IPS-11a (cell line): Measurements from ENCODE around the gene MCF2L2.
"Not testable (repeated sequence)": the region's sequence is repeated elsewhere in the genome, so short reads cannot be mapped to it uniquely, and the experiment has no call there.

Source experiments
- H3K4me3 ChIP-seq: one replicate; pipeline ENCODE4 v1.5.1; 2013; ENCODE audit warnings: low read depth, low read length, control low read depth

Gene MCF2L2

DNA sequence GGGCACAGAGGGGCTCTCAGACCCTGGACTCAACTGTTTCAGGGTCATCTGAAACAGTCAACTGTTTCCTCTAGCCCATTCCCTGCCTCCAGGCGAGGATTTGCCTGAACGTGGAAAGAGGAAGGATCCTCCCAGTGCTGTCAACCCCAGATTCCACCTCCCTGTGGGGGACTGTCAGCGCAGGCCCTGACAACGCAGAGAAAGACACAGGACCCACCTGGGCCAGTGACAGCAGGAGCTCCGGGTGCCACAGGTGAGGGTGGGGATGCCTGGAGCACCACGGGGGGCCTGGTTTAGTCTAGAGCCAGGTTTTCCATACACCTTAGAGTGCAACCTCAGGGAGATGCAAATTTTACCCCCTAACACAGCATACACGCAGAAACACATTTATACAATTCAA, 246.3 kb downstream of the MCF2L2 start:
- no peak overlapping the region for H3K4me3 ChIP-seq

DNA sequence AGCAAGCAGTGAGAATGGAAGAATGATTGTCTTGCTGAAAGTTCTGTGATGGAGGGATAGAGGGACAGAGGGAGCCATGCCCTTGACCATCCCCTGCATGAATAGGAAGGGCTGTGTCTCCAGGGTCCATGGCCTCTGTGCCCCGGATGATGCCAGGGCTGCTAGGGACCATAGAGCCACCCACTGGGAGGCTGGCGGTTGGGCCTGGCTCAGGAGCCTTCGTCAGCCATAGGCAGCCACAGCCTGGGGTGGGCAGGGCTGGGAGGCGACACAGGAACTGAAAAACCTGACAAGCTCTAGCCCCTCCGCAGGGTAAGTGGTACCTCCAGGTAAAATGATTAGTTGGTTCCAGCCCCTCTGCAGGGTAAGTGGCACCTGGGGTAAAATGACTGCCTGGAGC, 246.8 kb downstream of the MCF2L2 start:
- no peak overlapping the region for H3K4me3 ChIP-seq

DNA sequence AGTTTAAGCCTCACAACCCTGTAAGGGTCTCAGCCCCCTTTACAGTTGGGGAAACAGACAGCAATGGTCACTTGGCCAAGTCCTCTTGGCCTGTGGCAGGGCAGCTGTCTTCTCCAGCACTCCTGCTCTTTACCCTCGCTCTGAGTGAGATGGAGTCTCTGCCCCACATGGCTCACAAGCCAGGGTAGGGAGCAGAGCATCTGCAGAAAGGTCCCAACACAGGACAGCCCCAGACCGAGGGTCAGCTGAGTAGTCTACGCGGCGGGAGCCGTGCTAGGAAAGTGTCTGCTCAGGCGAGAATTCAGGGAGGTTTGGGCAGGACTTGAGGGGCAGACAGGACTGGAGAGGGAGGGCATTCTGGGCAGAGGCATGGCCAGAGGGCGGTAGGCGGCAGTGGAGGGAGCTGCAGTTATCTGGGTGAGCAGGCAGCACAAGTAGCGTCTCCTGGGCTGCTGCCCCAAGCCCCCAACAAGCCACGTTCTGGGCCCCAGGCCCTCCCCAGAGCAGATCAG, 247.6 kb downstream of the MCF2L2 start:
- no peak overlapping the region for H3K4me3 ChIP-seq

DNA sequence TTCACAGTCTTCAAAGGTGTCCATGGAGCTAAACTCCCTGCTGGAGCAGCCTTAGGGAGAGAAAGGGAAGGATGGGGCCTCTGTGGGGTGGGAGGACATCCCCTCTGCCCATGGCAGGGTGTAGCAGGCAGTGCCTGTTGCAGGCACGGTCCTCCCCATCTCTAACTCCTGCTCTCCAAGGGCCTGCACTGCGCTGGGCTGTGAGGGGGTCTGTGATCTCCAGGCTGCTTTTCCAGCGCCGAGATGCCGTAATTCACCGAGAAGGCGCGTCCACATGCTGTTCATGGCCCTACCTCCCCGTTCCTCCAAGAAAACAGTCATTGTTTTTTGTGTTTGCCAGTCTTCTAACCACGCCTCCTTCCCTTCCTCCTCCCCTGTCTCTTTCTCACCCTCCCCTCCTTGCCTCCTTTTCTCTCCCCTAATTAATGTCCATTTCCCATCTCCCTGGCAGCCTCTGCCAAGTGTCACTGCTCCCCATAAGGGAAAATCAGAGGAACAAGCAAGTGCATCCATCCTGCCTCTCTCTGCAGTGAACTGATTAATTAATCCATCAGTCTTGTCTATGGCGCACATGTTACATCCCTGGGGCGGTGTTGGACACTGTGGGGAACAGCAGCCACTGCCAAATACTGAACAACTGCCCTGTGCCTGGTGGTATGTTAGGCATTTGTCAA, 248.2 kb downstream of the MCF2L2 start:
- no peak overlapping the region for H3K4me3 ChIP-seq

DNA sequence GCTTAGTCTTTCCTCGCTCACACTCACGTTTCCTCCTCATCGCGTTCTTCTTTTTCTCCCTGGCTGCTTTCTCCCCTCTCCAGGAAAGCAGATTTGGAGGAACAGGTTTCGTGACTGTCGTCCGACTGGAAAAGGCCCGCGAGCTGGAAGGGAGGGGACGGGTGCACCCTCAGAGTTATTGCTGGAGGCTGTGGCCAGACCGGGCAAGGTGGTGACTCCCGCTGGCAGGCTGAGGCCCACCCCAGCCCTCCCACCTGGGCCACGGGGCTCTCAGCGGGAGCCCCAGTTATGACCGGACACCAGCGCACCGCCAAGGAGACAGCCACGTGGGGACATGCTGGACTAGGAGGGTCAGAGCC, 248.9 kb downstream of the MCF2L2 start:
- H3K4me3 ChIP-seq = peak overlapping the region; percentile 57

DNA sequence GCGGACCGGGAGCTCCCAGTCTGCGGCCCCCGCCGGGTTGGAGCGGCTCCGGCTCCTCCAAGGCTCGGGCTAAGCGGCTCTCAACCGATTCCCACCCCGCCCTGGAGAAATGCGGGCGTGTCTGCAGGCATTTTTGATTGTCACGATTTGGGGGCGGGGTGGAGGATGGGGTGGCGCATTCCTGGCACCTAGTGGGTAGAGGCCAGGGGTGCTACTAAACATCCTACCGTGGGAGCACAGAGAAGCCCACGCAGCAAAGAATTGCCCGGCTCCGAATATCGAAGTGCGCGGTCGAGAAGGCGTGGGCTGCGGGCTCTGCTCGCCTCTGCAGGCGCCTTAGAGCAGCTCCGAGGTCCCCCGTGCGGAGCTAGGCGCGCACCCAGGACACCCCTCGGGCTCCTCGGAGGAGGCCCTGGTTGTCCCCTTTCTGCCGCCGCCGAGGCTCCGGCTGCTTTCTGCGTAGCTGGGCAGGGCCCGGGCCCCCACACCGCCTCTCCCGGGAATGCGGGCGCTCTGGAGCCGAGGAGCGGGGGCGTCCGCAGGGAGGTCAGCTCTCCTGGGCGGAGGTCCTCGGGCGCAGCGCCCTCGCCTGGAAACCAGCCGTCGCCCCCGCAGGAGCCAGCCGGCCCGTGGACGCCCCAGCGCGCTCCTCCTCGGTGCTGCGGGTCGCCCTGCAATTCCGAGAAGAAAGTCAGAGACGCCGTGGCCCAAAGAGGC, 249.4 kb downstream of the MCF2L2 start:
- H3K4me3 ChIP-seq = peak overlapping the region; percentile 57

DNA sequence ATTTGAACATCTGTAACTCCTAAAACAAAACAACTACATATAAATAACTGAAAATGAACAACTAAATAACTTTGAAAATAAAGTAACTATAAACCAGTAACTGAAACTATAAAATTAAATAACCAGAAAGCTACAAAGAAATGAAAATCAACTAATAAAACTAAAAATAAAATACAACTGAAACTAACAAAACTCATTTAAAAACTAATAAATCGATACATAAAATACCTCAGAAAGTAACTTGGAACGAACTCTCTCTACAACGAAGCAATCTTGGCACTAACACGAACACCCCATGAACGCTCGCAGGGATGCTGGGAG, 249.9 kb downstream of the MCF2L2 start:
- peak overlapping the region; percentile 57 for H3K4me3 ChIP-seq

DNA sequence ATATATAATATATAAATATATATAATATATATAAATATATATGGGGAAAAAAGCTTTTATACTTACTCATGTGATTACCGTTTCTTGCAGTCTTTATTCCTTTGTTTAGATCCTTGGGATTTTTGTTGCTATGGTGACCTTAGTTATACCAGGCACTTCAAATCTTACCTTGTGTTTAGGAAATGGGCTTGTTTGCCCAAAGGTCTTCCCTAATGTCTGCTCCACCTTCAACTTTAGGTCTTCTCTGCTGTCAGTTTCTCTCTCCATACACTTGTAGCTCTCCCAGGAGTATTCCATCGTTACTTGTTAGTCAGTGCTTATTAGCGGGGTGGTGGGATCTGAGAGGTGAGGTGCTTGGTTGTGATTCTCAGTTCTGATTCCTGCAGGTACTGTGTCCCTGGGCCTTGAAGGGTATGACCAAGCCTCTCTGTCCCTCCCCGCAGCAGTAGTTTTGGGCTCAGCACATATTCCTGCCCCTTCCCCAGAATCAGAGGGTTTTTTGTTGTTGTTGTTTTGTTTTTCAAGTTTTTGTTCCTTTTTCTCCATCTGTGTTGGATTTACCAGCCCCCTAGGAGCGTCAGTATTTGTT, 256.3 kb downstream of the MCF2L2 start:
- no peak overlapping the region for H3K4me3 ChIP-seq

DNA sequence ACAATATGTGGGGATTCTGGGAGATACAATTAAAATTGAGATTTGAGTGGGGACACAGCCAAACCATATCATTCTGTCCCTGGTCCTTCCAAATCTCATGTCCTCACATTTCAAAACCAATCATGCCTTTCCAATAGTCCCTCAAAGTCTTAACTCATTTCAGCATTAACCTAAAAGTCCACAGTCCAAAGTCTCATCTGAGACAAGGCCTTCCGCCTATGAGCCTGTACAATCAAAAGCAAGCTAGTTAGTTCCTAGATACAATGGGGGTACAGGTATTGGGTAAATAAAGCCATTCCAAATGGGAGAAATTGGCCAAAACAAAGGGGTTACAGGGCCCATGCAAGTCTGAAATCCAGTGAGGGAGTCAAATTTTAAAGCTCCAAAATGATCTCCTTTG, 260.4 kb downstream of the MCF2L2 start:
- not testable (repeated sequence) for H3K4me3 ChIP-seq

- H3K4me3 ChIP-seq = no peak overlapping the region
Observed at GRCh38 chr3:183163563-183163962, 264.9 kb downstream of the MCF2L2 start.

- peak overlapping the region; percentile 53 for H3K4me3 ChIP-seq
Observed at GRCh38 chr3:183161552-183162336, 266.7 kb downstream of the MCF2L2 start.

DNA sequence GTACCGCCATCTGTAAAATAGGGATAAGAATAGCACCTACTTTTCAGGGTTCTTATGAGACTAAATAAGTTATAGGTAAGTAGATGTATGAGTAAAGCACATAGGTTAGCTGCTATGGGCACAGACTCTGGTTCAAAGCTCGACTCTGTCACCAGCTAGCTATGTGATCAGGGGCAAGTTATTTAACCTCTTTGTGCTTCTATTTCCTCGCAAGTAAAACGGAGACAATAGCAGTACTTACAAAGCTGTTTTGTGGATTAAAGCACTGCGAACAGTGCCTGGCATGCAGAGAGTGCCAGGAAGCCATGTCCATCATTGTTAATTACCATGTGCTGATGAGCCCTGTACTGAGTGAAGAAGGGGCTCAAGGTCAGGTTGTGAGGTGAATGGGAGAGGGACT, 267.8 kb downstream of the MCF2L2 start:
- H3K4me3 ChIP-seq = no peak overlapping the region

DNA sequence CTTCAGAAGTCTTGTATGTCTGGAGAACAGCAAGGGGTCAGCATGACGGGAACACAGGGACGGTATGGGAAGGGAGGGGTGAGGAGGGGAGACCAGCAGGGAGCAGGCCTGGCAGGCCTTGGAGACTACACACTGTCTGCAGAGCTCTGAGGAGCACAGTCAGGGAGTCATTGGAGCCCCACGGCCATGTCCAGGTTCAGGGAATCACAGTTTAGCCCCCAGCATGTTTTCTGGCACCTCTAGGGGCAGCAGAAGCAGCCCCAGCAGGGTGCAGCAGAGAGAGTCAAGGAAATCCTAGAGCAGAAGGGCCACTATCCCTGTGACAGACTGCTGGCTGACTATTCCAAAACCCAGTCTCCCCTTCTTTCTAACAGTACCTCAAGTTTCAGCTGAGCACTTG, 269.1 kb downstream of the MCF2L2 start:
- no peak overlapping the region for H3K4me3 ChIP-seq

- H3K4me3 ChIP-seq = no peak overlapping the region
Observed at GRCh38 chr3:183158551-183159006, 269.8 kb downstream of the MCF2L2 start.

DNA sequence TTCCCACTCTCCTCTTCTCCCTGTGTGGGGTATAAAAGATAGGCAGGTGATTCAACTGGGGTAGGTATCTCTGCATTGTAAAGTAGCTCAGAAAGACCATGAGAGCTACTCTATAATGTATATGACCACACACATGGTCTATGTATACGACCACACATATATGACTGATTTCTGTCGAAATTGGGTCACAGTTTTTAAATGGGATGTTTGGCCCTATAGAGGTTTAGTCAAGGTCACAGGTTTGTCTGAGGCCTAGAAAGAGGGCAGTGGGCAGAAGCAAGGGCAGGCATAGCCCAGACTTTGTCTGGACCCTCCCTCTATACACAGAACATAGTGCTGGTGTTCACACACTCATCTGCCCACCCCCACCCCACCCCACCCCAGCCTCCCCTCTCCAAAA, 270.3 kb downstream of the MCF2L2 start:
- no peak overlapping the region for H3K4me3 ChIP-seq

DNA sequence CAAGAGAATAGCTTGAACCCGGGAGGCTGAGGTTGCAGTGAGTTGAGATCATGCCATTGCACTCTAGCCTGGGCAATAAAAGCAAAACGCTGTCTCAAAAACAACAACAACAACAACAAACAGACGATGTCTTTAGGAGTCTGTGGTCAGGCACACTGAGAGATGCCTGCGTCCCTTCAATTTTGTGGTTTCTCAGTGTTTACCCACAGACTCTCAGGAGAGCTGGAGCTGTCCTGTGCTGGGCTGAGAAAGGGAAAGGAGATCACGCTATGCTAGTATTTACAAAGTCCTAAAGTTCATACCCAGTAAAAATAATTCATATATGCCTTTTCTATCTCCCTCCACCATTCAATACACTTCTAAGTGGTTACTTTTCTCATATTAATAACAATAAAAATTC, 272.2 kb downstream of the MCF2L2 start:
- no peak overlapping the region for H3K4me3 ChIP-seq

- no peak overlapping the region for H3K4me3 ChIP-seq
Observed at GRCh38 chr3:183155499-183155898, 272.9 kb downstream of the MCF2L2 start.

- H3K4me3 ChIP-seq = no peak overlapping the region
Observed at GRCh38 chr3:183153210-183153950, 275.0 kb downstream of the MCF2L2 start.

DNA sequence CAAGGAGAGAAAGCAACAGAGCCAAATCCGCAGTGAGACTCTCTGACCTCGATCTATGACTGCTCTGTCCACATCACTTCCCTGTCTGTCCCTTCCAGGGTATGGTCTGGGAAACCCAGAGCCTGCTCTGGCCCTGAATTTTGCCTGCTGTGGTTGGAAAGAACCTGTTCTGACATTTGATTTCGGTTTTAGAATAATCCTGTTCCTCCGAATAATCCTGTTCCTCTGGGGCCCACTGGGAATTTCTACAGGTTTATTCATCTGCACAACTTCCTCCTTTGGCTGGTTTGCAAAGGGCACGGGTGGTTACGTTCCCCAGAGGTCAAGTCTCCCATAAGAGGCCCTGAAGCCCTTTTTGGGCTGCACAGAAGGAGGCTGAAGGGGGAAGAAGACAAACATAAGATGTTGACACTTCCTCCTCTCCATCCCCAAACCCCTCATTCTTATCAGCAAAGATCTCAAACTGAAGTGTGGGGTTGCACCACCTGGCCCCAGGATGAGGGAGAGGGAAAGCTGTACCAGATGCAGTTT, 276.5 kb downstream of the MCF2L2 start:
- H3K4me3 ChIP-seq = no peak overlapping the region

GRCh38 chr3:183151086-183151485, 277.3 kb downstream of the MCF2L2 start:
- no peak overlapping the region for H3K4me3 ChIP-seq
